Measurements from ENCODE around the gene PGF. TPM values are rescaled to one million over a fixed set of nuclear protein-coding genes. Genes with fewer than 3 reads are reported as not detected.

PGF gene
- polyA plus RNA-seq, 1 donor (not counting 4 experiments of a cell fraction or from before 2014, with no cell fraction given) = 16.5 TPM

DNA sequence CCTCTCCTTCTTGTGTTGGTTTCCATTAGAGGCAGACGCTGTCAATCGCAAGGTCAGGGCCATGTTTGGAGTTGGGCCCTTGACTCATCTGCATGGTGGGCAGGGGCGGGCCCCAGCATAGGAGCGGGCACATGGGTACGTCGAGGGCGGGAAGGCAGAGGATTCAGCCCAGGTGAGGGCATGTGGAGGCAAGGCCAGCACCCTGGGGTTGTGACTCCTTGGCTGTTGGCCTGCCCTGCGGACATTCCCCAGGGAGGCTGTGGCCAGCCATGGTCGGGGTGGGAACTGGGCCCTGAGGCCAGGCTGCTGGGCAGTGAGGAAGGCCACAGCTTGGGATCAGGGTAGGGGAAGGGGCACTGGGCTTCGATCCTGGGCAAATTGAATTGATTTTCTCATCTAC lies 42.6 kb downstream of the PGF start:
- no peaks in the 10 kb centered on the region for H4K20me1 ChIP-seq (ENCODE audit: control insufficient read depth, extremely low read depth, insufficient read depth, low read length)
- no peaks in the 10 kb centered on the region for H3K9me1 ChIP-seq (ENCODE audit: control insufficient read depth, extremely low read depth, insufficient read depth, low read length)
- FAIRE-seq = no peak
- H3K4me3 ChIP-seq (ENCODE audit: control insufficient read depth in 2 of 3, extremely low read depth in 1 of 3, insufficient read depth in 2 of 3, low read depth in 1 of 3, low read length in 3 of 3) = no peak overlapping the region
- TF ChIP-seq EZH2 (IDR thresholded peaks at IDR 0.05; ENCODE audit: low read length) = no peak
- TF ChIP-seq CTCF (optimal IDR thresholded peaks at IDR 0.05 in 1 of 3, IDR thresholded peaks at IDR 0.05 in 1 of 3, conservative IDR thresholded peaks at IDR 0.05 in 1 of 3; ENCODE audit: extremely low read depth in 1 of 3, insufficient read depth in 2 of 3, low read length in 3 of 3) = no peak
- H3K36me3 ChIP-seq (ENCODE audit: control insufficient read depth in 2 of 2, extremely low read depth in 1 of 2, insufficient read depth in 2 of 2, low read length in 2 of 2) = no peaks in the 10 kb centered on the region
- dilution Hi-C loops (cut with MboI; ENCODE audit: extremely low pct_ligation_motif_present, low sequenced_read_pairs) = no loop called here
- no peak overlapping the region for H3K4me2 ChIP-seq (ENCODE audit: control insufficient read depth, extremely low read depth, insufficient read depth, low read depth, low read length)
- no peak for DNase-seq (ENCODE audit: low read depth, low spot score)
- no peaks in the 10 kb centered on the region for H3K27me3 ChIP-seq (ENCODE audit: control insufficient read depth, extremely low read depth, insufficient read depth, low read length)
- no peak overlapping the region for H3K9ac ChIP-seq (ENCODE audit: control insufficient read depth, extremely low read depth, insufficient read depth, low read length)
- H2AFZ ChIP-seq (ENCODE audit: control insufficient read depth, low read length) = no peak overlapping the region
- H3K4me1 ChIP-seq (ENCODE audit: control insufficient read depth, extremely low read depth, insufficient read depth, low read length) = peaks cover 12% of the 10 kb centered on the region
- H3K79me2 ChIP-seq (ENCODE audit: control insufficient read depth, insufficient read depth, low read length) = no peaks in the 10 kb centered on the region
- no peaks in the 10 kb centered on the region for H3K9me3 ChIP-seq (ENCODE audit: control insufficient read depth, low read depth, low read length)
- no peak overlapping the region for H3K27ac ChIP-seq (ENCODE audit: control insufficient read depth, insufficient read depth, low read length)

- Histone ChIP-seq H3K27ac (ENCODE audit: control insufficient read depth, insufficient read depth, low read length) (no peak overlapping the region), H4K20me1 (ENCODE audit: control insufficient read depth, extremely low read depth, insufficient read depth, low read length) (no peaks in the 10 kb centered on the region), H3K27me3 (ENCODE audit: control insufficient read depth, extremely low read depth, insufficient read depth, low read length) (no peaks in the 10 kb centered on the region), H3K4me3 (ENCODE audit: control insufficient read depth in 2 of 3, extremely low read depth in 1 of 3, insufficient read depth in 2 of 3, low read depth in 1 of 3, low read length in 3 of 3) (no peak overlapping the region), H3K9me1 (ENCODE audit: control insufficient read depth, extremely low read depth, insufficient read depth, low read length) (no peaks in the 10 kb centered on the region), H3K36me3 (ENCODE audit: control insufficient read depth in 2 of 2, extremely low read depth in 1 of 2, insufficient read depth in 2 of 2, low read length in 2 of 2) (no peaks in the 10 kb centered on the region), H3K79me2 (ENCODE audit: control insufficient read depth, insufficient read depth, low read length) (no peaks in the 10 kb centered on the region), H3K4me2 (ENCODE audit: control insufficient read depth, extremely low read depth, insufficient read depth, low read depth, low read length) (no peak overlapping the region), H3K4me1 (ENCODE audit: control insufficient read depth, extremely low read depth, insufficient read depth, low read length) (peaks cover 6% of the 10 kb centered on the region), H3K9ac (ENCODE audit: control insufficient read depth, extremely low read depth, insufficient read depth, low read length) (no peak overlapping the region), H3K9me3 (ENCODE audit: control insufficient read depth, low read depth, low read length) (no peaks in the 10 kb centered on the region), H2AFZ (ENCODE audit: control insufficient read depth, low read length) (no peak overlapping the region)
- dilution Hi-C loops (cut with MboI; ENCODE audit: extremely low pct_ligation_motif_present, low sequenced_read_pairs) = no loop called here
- FAIRE-seq (no peak), DNase-seq (ENCODE audit: low read depth, low spot score) (no peak)
- no peak for TF ChIP-seq EZH2 (IDR thresholded peaks at IDR 0.05; ENCODE audit: low read length)
- no peak for TF ChIP-seq CTCF (optimal IDR thresholded peaks at IDR 0.05 in 1 of 3, IDR thresholded peaks at IDR 0.05 in 1 of 3, conservative IDR thresholded peaks at IDR 0.05 in 1 of 3; ENCODE audit: extremely low read depth in 1 of 3, insufficient read depth in 2 of 3, low read length in 3 of 3)
Observed at GRCh38 chr14:74912111-74912510, 43.3 kb downstream of the PGF start.

Measured in keratinocyte (primary cell).